Left colon (tissue), 2 donors: ENCODE measurements around the gene SCN8A. TPM values are rescaled to one million over a fixed set of nuclear protein-coding genes. Genes with fewer than 3 reads are reported as not detected.

Experiments
- ATAC-seq: fragments of 200-7000 bp; cut with Tn5 transposase; one replicate; pipeline ENCODE4 v1.9.1; 2020; ENCODE audit warnings: mild to moderate bottlenecking, moderate library complexity
- DNase-seq, 2 donors: peaks; one replicate each; pipeline ENCODE4 v3.0.0-alpha.2; 2020
- intact Hi-C, 2 donors: fragments of 100-400 bp; cut with DNase I in 1 of 2; cut with micrococcal nuclease in 1 of 2; formaldehyde crosslinking; loops; one replicate each; pipeline versions ENCODE4 v1.11.2 to v1.14.0; 2022; cut with DNase I, micrococcal nuclease
- total RNA-seq, 2 donors: library from RNA; stranded (reverse); fragmentation: NEBNext Ultra II Directional; extraction: Animal tissue kit (Norgen Biotek cat#: 25700); gene quantifications; one replicate each; pipeline ENCODE4 v1.2.1, GENCODE V29; 2021
- donor health status: DM: no; HTN: no; CAD: no.
- donor health status: DM: yes; HTN: yes; CAD: no.

The SCN8A gene
- total RNA-seq, 2 donors from 2014 or later: 4.9 to 9.2 TPM

DNA sequence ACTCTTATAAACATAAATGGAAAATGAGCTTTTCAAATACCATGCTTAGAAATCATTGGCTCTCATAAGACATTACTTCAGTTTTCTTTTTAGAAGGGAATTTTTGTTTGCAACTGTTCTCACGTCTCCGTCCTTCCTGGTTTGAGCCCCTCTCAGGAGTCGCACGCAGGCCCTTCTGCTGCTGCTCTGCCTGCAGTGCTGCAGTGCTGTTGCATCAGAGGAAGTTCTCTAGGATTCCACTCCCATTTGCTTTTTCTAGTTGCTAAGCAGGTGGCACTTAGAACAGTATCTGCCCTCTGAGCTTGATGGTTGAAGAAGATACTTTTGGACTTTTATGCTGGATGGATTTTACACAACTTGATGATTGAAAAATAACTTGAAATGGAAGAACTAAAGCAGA, 70.8 kb downstream of the SCN8A start:
- intact Hi-C loops: no loop called here
- no peak for ATAC-seq
- DNase-seq: no peak

DNA sequence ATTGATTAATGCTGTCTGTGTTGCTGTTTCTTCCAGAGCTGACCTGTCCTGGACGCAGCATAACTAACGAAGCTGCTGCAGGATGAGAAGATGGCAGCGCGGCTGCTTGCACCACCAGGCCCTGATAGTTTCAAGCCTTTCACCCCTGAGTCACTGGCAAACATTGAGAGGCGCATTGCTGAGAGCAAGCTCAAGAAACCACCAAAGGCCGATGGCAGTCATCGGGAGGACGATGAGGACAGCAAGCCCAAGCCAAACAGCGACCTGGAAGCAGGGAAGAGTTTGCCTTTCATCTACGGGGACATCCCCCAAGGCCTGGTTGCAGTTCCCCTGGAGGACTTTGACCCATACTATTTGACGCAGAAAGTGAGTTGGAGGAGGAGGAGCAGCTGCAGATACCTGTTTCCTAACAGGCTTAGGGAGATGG, 71.7 kb downstream of the SCN8A start:
- DNase-seq: no peak
- ATAC-seq: peak; percentile 71
- intact Hi-C loops: no loop called here

DNA sequence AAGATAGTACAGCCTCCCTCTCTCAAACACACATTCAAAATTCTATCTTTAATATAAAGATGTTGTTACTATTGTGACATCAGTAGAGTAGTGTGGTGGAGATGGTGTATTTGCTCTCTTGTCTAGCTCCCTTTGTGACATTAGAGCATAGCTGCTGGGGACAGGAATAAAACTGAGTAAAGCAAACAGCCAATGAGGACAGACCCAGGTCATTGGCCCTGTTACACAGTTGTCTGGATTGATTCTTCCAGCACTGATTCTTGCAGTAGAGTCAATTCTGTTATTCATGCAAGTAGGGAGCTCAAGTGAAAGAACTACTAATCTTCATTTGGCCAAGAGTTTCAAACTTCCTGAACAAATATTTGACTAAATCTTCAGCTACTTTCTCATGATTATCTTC, 72.4 kb downstream of the SCN8A start:
- no peak for ATAC-seq
- intact Hi-C loops: no loop called here
- no peak for DNase-seq

DNA sequence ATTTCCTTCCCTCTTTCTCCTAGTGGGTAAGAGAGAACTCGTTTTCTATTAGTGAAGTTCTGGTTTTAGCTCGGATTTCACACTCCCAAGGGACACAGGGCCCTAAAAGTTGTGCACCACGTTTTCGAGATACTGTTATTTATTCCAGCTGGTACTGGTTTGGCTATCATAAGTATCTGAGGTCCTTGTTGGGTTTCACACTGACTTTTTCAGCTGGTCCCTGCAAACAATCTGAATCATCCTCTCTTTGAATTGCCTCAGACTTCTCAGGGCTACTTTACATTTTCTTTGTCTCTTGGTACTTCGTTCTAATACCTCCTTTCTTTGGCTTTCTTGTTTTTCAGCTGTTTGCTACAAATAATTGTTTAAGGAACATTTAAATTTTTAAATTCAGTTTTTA, 75.7 kb downstream of the SCN8A start:
- intact Hi-C loops: no loop called here
- no peak for ATAC-seq
- DNase-seq: no peak

DNA sequence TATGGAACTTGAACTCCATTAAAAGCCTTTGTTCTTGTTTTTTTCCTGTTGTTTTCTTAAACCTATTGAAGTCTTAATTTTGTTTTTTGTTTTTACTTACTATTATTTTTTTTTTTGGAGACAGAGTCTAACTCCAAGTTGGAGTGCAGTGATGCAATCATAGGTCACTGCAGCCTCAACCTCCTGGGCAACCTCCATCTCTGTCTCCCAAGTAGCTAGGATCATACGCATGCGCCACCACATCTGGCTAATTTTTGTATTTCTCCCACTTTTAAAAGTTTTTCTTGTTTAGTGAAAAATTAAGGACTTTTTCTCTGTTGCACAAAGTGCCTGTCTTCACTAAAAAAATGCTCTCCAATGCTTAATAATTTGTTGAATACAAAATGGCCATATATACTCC, 76.2 kb downstream of the SCN8A start:
- DNase-seq: no peak
- no peak for ATAC-seq
- intact Hi-C loops: no loop called here

DNA sequence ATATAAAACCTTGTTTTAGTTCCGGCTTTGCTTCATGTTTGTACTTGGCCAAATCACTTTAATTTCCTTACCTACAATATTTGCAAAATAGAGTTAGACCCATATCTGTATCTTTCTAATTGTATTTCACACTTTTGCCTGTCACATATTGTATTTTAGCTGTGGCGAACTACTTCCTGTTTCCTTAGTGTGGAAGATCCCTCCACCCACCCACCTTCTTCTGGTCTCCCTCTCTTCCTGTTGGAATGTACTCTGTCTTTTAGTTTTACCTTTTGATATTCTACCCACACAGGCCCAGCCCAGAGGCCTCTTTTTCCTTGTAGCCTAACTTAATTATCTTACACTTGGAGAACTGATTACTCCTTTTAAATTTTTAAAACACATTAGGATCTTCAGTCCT, 78.2 kb downstream of the SCN8A start:
- intact Hi-C loops: no loop called here
- DNase-seq (no peak), ATAC-seq (peak; percentile 40)

DNA sequence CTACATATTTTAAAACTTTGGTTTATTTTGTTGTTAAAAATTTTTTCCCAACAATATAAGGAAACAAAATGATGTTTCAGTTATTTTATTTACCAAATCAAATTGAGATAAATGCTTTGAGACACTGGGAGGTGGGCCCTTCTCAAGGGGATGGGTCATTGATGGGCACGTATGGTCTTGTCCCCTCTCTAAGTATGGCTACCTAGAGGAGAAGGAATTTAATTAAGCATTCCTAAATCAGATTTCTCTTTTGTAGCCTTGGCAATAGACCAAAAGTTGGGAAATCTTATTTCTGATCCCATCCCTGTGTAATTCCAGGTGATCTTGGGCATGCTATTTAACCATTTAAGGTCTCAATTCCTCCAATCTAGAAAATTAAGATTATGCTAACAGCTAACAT, 79.0 kb downstream of the SCN8A start:
- intact Hi-C loops: no loop called here
- ATAC-seq: no peak
- no peak for DNase-seq

DNA sequence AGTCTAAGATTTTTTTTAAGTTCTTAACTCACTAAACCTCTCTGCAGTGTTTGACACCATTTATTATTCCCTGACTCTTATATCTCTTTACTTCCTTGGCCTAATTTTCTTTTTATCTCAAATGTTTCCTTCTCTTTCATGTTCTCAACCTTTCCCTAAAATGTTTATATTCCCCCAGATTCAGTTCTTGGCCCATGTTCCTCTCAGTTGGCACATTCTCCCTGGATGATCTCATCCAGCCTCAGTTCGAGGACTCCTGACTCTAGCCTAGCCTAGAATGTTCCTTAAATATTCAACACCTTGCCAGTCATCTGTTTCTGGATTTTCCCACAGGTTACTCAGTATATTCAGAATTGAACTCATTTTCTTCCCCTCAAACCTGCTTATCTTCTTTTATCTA, 81.3 kb downstream of the SCN8A start:
- intact Hi-C loops: no loop called here
- ATAC-seq (no peak), DNase-seq (no peak)

DNA sequence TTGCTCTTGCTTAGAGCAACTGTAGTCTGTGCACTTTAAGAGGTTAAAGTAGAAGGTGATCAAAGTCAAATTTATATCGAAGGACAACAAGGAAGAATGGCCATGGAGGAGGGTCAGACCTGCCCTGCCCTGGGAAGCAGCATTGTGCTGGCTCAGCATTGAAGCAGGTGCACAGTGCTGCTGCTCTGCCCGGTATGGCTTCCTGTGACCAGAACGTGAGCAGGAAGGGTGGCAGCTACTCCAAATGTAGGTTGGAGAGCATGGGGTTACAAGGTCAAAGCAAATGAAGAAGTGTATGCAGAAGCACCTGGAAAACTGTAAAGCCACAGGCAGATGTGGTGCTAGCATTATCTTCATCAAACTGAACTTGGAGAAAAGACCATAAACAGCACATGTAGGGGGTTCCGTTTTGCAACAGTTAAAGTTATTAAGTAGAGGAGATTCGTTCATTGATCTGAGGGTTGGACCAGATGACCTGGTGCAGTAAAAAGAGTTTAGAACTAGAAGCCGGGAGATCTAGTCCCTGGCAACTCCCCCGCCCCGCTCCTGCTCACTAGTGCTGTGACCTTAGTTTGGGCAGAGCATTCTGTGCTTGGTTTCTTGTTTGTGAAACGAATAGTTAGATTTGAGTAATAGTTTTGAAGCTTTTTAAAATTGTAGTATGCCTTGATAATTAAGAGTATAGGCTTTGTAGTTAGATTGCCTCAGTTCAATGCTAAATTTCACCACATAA, 84.2 kb downstream of the SCN8A start:
- DNase-seq (peak in 1 of 2 donors; percentile 17), ATAC-seq (peak; percentile 86)
- intact Hi-C loops: no loop called here

DNA sequence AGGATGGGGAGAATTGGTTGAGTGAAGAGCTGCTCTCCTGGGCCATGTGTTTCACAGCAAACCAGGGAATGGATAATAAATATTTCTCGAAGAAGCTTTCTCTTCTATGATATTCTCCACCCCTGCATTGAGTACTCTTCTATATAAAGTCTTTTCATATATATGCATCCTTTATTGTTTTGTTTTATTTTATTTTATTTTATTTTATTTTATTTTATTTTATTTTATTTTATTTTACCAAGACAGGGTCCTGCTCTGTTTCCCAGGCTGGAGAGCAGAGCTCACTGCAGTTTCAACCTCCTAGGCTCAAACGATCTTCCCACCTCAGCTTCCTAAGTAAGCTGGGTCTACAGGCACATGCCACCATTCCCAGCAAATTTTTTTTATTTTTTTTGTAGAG, 85.8 kb downstream of the SCN8A start:
- ATAC-seq (no peak), DNase-seq (no peak)
- intact Hi-C loops: no loop called here

DNA sequence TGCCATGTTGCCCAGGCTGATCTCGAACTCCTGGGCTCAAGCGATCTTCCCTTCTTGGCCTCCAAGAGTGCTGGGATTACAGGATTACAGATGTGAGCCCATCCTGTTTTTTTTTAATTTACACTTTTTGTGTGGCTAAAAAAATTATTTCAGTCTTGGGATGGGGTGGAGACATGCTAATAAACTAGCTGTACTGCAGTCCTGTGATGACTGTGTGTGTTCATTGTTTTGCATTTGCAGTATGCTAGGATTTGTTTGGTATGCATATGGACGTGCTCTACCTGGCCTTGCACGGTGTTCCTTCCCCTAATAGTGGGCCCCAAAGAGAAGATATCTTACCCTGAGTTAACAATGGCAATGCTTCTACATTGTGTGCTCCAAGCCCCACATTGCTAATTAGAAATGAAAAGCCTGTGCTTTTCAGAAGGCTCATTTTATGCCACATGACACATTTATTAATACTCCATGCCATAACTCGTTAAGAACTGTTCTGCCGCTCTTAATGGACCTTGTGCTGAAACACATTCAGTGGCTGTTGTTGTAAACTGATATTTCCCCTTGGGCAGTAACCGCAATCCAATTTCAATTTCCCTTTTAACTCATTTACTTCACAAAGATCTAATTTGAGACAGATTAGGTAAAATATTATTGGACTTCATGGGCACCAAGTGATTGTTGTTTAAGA, 86.4 kb downstream of the SCN8A start:
- ATAC-seq: no peak
- DNase-seq: no peak
- intact Hi-C loops: no loop called here

DNA sequence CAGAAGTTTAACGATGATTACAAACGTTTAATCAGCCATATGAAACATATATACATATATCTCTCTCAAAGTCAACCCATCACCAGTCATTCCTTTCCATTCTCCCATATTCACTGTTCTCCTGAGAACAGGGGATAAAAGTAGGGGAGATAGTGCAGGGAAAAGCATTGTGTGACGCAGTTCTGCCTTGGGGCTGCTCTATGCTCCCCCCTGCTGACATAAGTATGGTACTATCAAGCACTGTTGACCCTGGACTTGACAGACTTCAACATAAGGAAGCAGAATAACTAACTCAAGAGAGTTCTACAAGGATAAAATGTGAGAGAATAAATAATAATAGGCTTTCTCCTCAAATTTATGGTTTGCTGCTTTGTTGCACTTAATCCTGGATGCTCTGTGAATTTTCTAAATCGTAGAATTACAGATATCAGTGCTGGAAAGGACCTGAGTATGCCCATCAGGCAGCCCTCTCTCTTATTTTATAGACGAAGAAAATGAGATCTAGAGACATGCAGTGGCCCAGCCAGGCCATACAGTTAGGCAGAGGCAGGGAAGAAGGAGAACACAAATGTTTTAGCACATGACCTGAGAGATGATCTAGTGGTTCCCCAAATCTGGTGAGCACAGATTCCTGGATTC, 87.2 kb downstream of the SCN8A start:
- peak in 1 of 2 donors; percentile 30 for DNase-seq
- ATAC-seq: peak; percentile 92
- intact Hi-C loops: no loop called here

DNA sequence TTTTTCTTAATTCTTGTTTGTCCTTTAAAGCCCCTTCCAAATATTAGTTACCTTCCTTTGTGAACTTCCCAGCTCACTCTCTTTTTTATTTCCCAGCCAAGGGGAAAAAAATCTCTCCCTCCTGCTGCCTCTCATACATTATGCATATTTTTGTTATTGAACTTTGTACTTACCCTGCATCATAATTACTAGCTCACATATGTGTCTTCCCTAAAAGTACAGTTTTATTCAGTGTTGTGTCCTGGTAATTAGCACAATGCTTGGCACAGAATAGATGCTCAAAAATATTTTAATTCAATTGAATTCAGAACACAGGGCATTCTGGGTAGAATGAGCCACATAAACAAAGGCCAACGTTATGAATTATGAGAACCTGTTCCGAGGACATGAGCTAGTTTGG, 91.9 kb downstream of the SCN8A start:
- DNase-seq (no peak), ATAC-seq (no peak)
- intact Hi-C loops: no loop called here

DNA sequence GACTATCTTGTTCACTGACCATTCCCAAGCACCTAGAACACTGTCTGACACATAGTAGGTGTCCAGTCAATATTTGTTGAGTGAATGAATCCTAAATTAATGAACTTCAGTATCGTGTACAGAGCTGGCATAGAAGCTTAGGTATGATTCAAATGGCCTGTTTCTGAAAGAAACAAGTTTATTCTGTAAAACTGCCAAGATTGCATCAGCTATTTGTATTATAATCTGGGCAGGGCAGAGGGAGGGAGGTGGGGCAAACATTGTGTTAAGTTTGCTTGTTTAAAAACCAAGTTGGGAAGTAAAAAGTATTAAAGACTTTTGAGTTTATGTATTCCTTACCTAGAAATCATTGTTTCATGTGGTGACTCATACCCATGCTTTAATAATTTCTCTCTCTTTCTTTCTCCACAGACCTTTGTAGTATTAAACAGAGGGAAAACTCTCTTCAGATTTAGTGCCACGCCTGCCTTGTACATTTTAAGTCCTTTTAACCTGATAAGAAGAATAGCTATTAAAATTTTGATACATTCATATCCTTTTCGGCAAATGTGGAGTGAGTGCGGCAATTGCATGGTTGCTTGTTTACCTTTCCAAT, 92.8 kb downstream of the SCN8A start:
- intact Hi-C loops: no loop called here
- no peak for DNase-seq
- ATAC-seq: peak; percentile 49

DNA sequence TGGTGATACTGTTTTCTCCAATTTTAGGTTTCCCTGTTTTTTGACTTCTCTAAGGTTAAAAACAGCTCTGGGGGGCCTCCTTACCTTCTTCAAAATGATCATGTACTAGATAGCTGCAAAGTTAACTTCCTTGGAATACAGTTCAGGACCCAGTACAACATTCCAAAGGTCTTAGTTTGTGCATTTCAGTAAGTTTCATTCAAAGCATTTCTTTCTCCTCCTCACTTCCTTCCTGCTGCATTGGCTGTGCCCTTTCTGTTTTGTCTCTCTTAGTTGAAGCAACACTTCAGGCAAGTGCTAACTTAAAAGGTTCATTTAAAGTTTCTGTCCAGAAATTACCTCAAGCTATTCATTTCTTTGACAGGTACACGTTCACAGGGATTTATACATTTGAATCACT, 95.7 kb downstream of the SCN8A start:
- intact Hi-C loops: no loop called here
- ATAC-seq (peak; percentile 27), DNase-seq (no peak)

DNA sequence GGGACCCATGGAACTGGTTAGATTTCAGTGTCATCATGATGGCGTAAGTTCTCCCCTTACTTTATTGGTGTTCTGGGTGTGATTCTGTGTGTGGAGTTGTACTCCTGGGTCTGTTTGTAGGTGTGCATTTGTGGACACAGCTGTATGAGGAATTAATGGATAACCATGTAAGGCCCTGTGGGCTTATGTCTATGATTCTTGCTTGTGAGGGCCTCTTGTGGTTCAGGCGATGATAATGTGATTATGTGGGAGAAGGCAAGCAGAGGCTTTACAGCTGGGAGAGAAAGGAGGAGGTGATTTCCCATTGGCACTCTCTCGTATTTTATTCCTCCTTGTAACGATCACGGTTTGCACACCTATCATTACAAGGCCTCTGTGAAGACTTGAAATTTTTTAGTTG, 96.1 kb downstream of the SCN8A start:
- ATAC-seq: peak; percentile 89
- peak in 1 of 2 donors; percentile 47 for DNase-seq
- intact Hi-C loops: no loop called here

DNA sequence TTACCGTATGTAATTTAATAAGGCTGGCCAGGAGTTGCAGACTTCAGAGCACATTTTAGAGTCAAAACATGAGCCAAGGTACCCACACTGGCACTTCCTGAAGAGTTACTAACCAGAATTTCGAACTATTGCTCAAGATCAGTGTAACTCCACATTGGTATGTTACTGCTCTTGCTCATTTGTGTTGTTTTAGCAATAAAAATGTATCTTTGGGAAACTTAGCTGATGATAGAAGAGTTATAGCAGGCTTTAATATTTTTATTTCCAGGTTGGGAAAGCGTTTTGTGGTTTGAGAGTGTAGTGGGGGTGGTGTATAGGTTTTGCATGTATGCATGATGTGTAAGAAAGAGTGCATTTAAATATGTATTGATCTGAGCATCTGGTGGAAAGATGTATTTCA, 96.6 kb downstream of the SCN8A start:
- DNase-seq: no peak
- ATAC-seq: peak; percentile 34
- intact Hi-C loops: no loop called here

DNA sequence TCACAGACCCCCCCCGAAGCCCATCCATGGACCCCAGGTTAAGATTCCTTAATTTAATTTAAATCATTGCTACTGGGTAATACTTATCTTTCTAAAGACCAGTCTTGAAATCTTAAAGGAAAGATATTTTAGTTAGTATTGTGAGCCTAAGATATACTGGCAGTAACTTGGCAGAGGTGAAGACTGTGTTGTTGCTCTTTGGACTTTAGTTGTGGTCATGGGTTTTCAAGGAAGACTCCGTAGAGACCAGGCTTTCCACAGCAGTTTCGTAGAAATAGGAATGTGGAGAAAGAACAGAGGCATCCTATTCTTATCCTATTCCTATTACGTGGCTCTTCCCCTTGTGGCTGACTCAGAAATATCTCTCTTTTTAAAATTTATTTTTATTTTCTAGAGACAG, 99.0 kb downstream of the SCN8A start:
- ATAC-seq: peak; percentile 49
- DNase-seq: no peak
- intact Hi-C loops: no loop called here

DNA sequence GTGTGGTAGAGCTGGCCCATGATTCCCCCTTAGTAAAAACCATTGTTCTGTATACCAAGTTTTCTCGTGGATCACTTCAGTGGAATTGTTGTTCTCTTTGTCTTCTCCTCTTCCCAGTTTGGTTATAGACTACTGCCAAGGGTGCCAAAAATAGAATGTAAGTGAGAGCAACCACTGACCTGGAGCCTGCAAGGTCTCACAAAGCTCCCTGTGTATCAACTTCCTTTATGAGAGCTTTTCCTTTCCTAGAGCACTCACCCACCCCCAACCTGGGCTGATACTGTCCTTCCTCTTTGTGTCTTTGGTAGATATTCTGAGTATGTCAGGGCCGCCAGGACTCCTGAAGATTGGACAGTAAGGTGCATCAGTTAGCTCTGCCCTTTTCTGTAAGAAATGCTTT, 101.0 kb downstream of the SCN8A start:
- intact Hi-C loops: no loop called here
- DNase-seq (no peak), ATAC-seq (no peak)

DNA sequence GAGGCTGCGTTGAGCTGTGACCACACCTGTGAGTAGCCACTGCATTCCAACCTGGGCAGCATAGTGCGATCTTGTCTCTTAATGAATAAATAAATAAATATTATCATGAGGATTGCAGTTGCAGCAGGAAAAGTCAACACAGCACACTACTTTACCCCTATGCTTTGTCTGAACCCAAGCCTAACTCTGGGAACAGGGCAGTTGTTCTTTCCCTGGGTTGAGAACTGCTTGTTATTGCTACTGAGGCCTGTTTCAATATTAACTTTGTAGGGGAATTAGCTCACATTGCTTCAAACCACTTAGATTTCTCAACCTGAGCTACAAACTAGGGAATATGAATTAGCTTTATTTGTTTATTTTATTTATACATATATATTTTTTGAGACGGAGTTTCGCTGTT, 102.5 kb downstream of the SCN8A start:
- DNase-seq: no peak
- ATAC-seq: no peak
- intact Hi-C loops: no loop called here
